ENCODE measurements around the gene CCT8.

DNA sequence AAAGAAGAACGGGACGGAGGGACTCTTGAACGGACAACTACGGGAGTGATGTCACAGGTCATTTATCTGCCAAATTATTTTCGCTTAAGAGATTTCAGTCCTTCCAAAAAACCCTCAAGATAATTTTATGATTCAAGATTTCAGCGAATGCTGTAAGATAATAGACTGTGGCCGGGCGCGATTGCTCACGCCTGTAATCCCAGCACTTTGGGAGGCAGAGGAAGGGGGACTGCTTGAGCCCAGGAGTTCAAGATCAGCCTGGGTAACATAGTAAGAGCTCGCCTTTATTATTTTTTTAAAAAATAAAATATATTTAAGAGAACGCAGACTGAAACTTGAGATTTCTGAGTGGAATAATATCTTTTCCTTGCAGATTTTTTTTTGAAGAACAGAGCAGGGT, 54.9 kb downstream of the CCT8 start:
- TF ChIP-seq POLR2A (IDR thresholded peaks at IDR 0.05; ENCODE audit: low read length) (no peak), GATA1 (IDR thresholded peaks at IDR 0.05; ENCODE audit: low read depth, low read length) (no peak)

Measured in erythroblast (primary cell).